GM18951 (cell line): ENCODE measurements around the gene CLEC2D.

Experiments
- POLR2A ChIP-seq: IDR thresholded peaks from 4 replicates; pipeline ENCODE4 v1.6.1; 2011; ENCODE audit warnings: mild to moderate bottlenecking; ENCODE audit not compliant: insufficient read length, insufficient read depth; ENCODE audit errors: extremely low read depth
- in situ Hi-C: fragments of 300-500 bp; cut with MboI; formaldehyde crosslinking; loops from one replicate; pipeline ENCODE4 v1.12.0; 2022; ENCODE audit warnings: low sequenced_read_pairs, mixed read lengths, inconsistent platforms; ENCODE audit not compliant: unreplicated experiment

The CLEC2D gene

DNA sequence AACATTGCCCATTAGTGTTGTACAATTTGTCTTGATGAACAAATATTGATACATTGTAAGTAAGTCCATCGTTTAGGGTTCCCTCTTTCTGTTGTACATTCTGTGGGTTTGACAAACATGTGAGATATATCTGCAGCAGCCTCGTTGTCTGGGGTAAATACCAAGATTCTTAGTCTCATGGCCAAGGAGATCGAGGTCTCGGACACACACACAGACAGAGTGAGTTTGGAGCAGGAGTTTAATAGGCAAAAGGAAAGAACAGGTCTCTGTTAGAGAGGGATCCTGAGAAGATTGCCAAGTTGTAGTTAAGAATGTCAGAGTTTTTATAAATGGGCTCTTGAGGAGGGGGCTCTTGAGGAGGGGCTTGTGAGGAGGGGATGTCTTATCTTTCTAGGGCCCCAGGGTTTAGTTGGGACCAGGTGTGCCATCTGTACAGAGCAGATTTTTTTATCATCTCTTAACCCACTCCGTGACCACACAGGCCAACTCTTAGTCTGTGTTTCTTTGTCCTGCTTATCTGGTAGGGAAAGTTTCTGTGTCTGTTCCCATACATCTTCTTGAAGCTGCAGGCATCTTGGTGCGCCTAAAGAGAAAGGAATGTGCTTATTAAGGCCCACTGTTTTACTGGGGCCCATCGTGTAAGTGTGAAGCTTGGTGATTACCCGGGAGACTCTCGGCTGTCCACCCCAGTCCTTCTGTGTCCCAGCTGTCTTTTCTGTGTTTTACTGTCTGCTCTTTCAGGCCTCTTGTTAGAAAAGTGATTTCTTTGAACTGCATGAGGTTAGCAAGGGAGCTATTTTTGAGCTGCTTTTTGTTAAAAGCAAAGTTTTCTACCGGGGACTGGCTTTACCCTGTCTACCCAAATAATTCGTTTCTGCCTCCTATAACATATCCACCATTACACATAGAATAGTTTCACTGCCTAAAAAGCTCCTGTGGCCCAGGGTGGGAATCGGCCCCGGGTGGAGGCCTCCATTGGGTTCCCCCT, 22.4 kb upstream of the CLEC2D start:
- in situ Hi-C loops, result loop anchor here (25.0 kb wide), 2 partner anchors 310 to 490 kb away; partner anchors contain the start of gene CLEC7A

DNA sequence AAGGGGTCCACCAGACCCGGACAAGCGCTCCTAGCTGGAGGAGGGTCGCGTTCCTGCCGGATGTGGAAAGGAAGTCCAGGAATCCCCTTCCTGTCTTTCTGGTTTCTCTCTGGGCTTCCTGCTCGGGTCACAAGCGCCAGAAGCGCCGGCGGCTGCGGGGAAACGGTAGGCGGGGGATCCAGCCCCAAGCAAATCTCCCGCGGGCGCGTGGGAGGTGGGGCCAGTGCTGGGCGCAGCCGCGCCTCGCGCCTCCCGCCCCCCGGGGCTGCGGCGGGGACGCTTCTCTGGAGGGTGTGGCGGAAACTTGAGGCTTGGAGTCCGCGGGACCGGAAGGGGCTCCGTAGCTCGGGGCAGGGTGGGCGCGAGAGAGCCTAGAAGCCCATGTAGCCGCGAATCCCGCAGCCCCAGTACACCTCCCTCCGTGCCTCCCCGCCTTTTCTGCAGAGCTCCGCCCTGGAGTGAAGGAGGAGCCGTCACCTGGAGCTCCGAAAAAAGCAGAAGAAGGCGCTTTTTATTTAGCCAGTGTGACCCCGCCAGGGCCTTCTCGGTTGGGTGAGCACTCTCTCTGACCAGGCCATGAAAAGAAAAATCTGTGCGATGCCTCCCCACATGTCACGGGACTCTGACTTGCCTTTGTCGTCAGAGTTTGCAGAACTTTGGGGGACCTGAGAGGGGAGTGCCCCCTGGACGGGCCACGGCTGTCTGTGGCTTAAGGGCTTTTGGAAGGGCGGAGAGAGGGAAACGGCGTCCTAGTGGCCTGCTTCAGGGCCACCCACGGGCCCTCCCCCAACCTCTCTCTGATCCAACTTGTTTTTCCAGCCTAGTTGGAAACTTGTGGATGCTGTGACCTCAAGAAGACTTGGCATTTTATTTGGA, 21.4 kb upstream of the CLEC2D start:
- peak; percentile 76 for TF ChIP-seq POLR2A

More for the DNA sequence above, 22.4 kb upstream of the CLEC2D start:
- no peak for TF ChIP-seq POLR2A

DNA sequence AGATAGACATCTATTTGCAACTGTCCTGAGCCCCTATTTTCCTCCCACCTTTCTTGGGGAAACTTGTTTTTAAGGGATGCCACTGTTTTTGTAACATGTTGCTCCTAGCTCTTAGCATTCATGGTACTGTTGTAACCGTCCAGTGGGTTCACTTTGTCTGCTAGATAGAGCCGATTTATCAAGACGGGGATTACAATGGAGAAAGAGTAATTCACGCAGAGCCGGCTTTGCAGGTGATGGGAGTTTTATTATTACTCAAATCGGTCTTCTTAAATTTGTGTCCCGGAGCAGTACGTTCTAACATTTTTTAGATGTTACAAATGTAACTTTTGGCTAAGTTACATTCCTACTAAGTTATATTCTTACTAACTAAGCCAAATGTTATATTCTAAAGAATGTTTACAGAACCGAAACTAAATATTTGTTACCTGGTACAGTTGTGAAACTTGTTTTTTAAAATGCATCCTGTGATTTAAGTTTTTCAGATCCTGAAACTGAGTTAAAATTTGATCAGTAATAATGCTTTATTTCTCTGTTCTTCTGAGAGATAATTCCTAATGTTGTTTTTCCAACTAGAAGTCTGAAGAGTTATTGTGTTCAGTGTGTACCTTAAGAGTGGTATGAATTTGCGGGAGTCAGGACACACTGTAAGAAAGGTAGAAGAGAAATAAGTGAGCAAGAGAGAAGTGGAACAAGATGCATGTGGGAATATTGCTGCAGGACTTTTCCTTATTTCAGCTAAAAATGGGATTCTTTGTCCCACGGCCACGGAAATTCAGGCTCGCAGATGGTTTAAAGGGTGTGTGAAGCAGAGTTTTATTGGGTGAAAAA, 20.6 kb upstream of the CLEC2D start:
- in situ Hi-C loops, result loop anchor here (25.0 kb wide), 2 partner anchors 312 to 488 kb away; partner anchors contain the start of gene CLEC7A
- no peak for TF ChIP-seq POLR2A

More for the DNA sequence above, 21.4 kb upstream of the CLEC2D start:
- in situ Hi-C loops, result loop anchor here (25.0 kb wide), 2 partner anchors 311 to 489 kb away; partner anchors contain the start of gene CLEC7A

DNA sequence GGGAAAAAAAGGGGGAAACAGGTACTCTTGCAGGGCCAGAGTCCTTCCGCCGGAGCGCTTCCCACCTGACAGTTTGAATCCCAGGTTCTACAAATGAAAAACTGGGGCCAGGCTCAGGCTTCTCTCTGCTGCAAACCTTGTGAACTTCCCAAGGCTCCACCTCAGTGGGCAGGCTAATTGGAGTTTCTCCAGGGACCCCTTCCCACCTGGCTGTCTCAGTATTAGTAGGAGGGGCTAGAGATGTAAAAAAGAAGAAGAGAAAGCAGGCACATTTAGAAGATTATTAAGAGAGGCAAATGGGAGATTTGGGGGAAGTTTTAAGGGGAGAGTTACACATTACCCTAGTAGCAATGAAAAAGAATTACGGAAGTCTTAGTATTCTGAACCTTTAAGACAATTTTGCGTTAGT, 20.0 kb upstream of the CLEC2D start:
- in situ Hi-C loops, result loop anchor here (25.0 kb wide), 2 partner anchors 312 to 488 kb away; partner anchors contain the start of gene CLEC7A
- peak; percentile 68 for TF ChIP-seq POLR2A

DNA sequence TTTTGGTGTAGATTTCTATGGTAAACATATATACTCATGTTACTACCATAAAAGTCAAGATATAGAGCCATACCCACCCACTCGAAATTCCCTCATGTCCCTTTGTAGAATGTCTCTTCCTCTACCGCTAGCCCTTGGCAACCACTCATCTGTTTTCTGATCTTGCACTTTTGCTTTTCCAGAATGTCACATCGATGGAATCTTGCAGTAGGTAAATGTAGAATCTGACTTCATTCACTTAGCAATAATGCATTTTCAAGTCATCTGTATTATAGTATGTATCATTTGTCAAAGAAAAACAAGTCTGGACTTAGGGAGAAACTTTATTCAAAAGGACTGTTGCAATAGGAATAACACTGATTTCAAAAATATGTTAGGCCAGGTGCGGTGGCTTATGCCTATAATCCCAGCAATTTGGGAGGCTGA, 19.3 kb upstream of the CLEC2D start:
- in situ Hi-C loops, result no loop called here
- no peak for TF ChIP-seq POLR2A

DNA sequence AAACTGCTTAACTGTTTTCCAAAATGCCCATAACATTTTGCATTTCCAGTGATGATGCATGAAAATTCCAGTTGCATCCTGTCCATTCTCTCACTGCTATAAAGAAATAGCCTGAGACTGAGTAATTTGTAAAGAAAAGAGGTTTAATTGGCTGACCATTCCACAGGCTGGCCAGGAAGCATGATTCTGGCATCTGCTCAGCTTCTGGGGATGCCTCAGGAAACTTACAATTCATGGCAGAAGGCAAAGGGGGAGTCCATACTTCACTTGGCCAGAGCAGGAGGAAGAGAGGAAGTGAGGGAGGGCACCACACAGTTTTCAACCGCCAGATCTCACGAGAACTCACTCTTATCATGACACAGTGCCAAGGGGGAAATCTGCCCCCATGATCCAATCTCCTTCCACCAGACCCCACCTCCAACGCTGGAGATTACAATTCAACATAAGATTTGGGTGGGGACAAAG, 18.2 kb upstream of the CLEC2D start:
- TF ChIP-seq POLR2A, result peak; percentile 40
- in situ Hi-C loops, result no loop called here

DNA sequence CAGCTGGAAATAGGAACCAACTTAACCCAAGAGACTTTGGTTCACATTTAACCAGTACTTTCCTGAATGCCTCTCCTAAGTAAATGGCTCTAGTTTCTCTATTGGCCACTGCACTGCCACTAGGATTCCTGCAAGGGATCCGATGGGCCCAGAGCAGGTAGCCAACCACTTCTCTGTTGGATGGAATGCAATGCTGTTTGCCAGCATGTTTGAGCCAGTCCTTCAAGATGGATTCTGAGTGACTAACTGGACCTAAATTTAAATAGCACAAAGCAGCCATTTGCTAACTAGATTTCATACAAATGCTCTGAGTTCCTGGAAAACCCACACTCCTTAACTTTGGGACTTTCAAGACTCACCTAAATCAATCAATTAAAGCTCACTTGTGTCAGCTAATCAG, 9.5 kb upstream of the CLEC2D start:
- in situ Hi-C loops, result no loop called here

DNA sequence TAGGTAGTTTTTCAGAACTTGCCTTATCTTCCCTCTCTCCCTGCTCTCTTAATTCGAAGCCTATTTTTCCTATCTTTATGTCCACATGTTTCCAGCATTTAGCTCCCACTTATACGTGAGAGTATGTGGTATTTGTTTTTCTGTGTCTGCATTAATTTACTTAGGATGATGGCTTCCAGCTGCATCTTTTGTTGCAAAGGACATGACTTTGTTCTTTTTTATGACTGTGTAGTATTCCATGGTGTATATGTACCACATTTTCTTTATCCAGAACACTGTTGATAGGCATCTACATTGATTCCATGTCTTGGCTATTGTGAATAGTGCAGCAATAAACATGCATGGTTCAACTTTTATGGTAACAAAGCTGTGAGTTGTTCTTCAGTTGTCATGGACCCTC, 7.8 kb upstream of the CLEC2D start:
- no peak for TF ChIP-seq POLR2A
- in situ Hi-C loops, result no loop called here

More for the DNA sequence above, 9.5 kb upstream of the CLEC2D start:
- no peak for TF ChIP-seq POLR2A

DNA sequence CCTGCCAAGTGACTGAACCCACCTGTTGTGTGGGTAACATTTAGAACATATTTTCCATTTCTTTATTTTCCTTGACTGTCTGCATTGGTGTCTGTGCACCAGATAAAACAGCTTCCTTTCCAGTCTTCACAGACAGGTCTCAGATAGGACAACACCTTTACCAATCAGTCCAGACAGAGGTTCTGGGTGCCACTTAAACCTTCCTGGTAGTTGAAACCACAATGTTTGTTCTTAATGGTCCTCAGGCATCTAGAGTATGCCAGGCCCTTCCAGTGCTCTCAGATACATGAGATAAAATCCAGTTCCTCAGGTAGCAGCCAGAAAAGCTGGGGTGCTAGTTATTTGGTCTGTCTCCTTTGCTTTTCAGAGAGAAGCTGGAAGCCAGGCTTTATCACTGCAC, 7.0 kb upstream of the CLEC2D start:
- TF ChIP-seq POLR2A, result no peak

DNA sequence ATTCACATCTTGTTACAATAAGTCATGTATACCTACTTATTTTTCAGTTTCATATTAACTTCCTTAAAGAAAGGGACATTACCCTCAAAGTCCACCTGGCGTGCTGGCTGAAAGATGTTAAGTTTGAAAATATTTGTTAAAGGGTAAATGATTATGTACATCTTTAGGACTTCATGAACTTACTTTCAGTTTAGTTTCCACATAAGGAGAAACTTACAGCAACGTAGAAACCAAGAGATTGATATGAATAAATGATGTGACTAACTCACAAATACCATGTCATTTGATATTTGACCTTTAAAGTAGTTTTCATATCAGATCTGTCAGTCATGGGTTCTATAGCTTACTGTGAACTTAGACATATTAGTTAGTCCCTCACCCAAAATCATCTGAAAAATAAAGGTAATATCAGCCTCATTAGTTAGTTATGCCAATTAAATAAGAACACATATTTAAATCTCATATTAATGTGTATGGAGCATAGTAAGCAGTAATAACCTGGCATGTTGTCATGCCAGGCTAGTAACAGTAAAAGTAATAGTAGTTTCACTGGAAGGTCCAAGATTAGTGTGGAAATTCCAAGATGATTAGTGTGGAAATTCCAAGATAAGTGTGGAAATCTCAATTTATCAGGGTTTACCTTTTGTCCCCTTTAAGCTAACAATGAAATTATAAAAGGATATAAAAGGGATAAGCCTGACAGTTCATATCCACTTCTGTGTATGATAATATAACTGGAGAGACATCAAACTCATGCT, 1.9 kb upstream of the CLEC2D start:
- peak; percentile 15 for TF ChIP-seq POLR2A
- in situ Hi-C loops, result no loop called here

More for the DNA sequence above, 7.0 kb upstream of the CLEC2D start:
- in situ Hi-C loops, result no loop called here
